ENCODE measurements around the gene PCNP.

DNA sequence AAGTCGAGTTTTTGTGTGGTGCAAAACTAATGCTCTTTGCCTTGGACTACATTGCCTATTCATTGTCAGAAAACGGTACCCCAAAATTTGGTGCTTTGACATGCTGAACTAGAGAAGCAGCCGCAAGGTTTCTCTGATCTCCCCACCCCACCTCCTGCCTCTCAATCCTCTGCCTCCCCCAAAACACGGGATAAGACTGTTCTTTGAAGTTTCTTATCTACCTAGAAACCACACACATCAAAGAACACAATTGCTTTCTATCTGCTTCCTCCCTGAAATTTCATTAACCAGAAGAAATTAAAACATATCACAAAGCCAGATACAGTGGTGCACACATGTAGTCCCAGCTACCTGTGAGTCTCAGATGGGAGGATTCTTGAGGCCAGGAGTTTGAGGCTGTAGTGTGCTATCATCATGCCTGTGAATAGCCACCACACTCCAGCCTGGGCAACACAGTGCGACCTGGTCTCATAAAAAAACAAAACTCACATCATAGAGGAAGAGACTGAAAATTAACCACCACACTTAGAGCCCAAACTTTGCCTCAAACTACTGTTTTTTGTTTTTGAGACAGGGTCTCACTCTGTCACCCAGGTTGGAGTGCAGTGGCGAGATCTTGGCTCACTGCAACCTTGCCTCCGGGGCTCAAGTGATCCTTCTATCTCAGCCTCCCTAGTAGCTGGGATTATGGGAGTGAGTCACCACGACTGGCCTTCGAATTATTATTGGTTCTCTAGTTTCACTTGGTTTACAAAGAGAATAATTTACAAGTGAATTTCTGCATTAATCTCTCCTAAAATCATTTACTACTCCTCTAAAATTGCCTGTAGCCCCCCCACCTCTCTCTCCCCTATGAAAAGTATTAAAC lies 2.7 kb upstream of the PCNP start:
- TF ChIP-seq, protein P1, sequence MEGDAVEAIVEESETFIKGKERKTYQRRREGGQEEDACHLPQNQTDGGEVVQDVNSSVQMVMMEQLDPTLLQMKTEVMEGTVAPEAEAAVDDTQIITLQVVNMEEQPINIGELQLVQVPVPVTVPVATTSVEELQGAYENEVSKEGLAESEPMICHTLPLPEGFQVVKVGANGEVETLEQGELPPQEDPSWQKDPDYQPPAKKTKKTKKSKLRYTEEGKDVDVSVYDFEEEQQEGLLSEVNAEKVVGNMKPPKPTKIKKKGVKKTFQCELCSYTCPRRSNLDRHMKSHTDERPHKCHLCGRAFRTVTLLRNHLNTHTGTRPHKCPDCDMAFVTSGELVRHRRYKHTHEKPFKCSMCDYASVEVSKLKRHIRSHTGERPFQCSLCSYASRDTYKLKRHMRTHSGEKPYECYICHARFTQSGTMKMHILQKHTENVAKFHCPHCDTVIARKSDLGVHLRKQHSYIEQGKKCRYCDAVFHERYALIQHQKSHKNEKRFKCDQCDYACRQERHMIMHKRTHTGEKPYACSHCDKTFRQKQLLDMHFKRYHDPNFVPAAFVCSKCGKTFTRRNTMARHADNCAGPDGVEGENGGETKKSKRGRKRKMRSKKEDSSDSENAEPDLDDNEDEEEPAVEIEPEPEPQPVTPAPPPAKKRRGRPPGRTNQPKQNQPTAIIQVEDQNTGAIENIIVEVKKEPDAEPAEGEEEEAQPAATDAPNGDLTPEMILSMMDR (IDR thresholded peaks at IDR 0.05), result no peak
- no peak for TF ChIP-seq EZH2 (IDR thresholded peaks at IDR 0.05; ENCODE audit: borderline replicate concordance, insufficient read depth, low read depth, low read length, poor library complexity, severe bottlenecking)
